Activated CD4-positive, alpha-beta T cell treated with anti-CD3 and anti-CD28 coated beads, Interleukin-2, amount 10 ng/mL, durations not matched to agents 24 days and 14 days (primary cell): Measurements from ENCODE around the gene CREG2. TPM values are rescaled to one million over a fixed set of nuclear protein-coding genes. Genes with fewer than 3 reads are reported as not detected.

Experiments used
- DNase-seq: peaks from one replicate; pipeline ENCODE4 v3.0.0; 2022
- H3K27ac Mint-ChIP-seq: one replicate; pipeline ENCODE4 v1.8.0; 2022; ENCODE audit warnings: mild to moderate bottlenecking, mixed read lengths
- H3K27me3 Mint-ChIP-seq: one replicate; pipeline ENCODE4 v1.8.0; 2022; ENCODE audit warnings: mixed read lengths
- H3K36me3 Mint-ChIP-seq: one replicate; pipeline ENCODE4 v1.8.0; 2022; ENCODE audit warnings: low read depth, mild to moderate bottlenecking, mixed read lengths
- H3K4me1 Mint-ChIP-seq: one replicate; pipeline ENCODE4 v1.8.0; 2021; ENCODE audit warnings: mixed read lengths
- H3K4me3 Mint-ChIP-seq: one replicate; pipeline ENCODE4 v1.8.0; 2022; ENCODE audit warnings: mild to moderate bottlenecking, moderate library complexity, mixed read lengths
- H3K9me3 Mint-ChIP-seq: one replicate; pipeline ENCODE4 v1.8.0; 2021; ENCODE audit warnings: mixed read lengths
- intact Hi-C: fragments of 100-400 bp; cut with micrococcal nuclease; formaldehyde crosslinking; loops from one replicate; pipeline ENCODE4 v1.15.1; 2023
- total RNA-seq: library from RNA; stranded (reverse); gene quantifications from 2 replicates; pipeline ENCODE4 v1.2.3, GENCODE V29; 2022

The CREG2 gene
- total RNA-seq, 1 donor from 2014 or later = not detected

GRCh38 chr2:101310834-101311695, 76.2 kb downstream of the CREG2 start:
- Mint-ChIP-seq H3K4me1 (peaks cover 49% of the 10 kb centered on the region), H3K27me3 (no peaks in the 10 kb centered on the region), H3K9me3 (no peaks in the 10 kb centered on the region), H3K36me3 (peaks cover 9% of the 10 kb centered on the region), H3K4me3 (peak overlapping the region; percentile 40), H3K27ac (peak overlapping the region; percentile 25)
- intact Hi-C loops = no loop called here
- no peak for DNase-seq

- peaks cover 52% of the 10 kb centered on the region for H3K4me1 Mint-ChIP-seq
These were observed 77.0 kb downstream of the CREG2 start for GRCh38 chr2:101310090-101310833.

GRCh38 chr2:101308432-101309210, 78.7 kb downstream of the CREG2 start, which contains the start of gene RNF149:
TSS of gene RNF149 (minus strand) at chr2:101308701. CDS start at chr2:101308588, 113 bp downstream.
- no peaks in the 10 kb centered on the region for H3K27me3 Mint-ChIP-seq
- intact Hi-C loops = loop anchor here (5.0 to 10.0 kb wide), 6 partner anchors 34 to 1059 kb away; partner anchors contain the start of genes MAP4K4, PDCL3, RFX8 and TBC1D8
- peak within 1 kb of the TSS; percentile 88 for H3K4me3 Mint-ChIP-seq
- H3K4me1 Mint-ChIP-seq = peaks cover 63% of the 10 kb centered on the region
- DNase-seq = peak; percentile 98
- peaks cover 28% of the 10 kb centered on the region for H3K36me3 Mint-ChIP-seq
- peak within 1 kb of the TSS; percentile 96 for H3K27ac Mint-ChIP-seq
- H3K9me3 Mint-ChIP-seq = no peaks in the 10 kb centered on the region

More at GRCh38 chr2:101310090-101310833, 77.0 kb downstream of the CREG2 start:
- intact Hi-C loops = no loop called here
- peak overlapping the region; percentile 88 for H3K4me3 Mint-ChIP-seq
- no peak for DNase-seq
- H3K27ac Mint-ChIP-seq = no peak overlapping the region
- no peaks in the 10 kb centered on the region for H3K27me3 Mint-ChIP-seq
- peaks cover 16% of the 10 kb centered on the region for H3K36me3 Mint-ChIP-seq
- H3K9me3 Mint-ChIP-seq = no peaks in the 10 kb centered on the region

GRCh38 chr2:101307950-101308431, 79.3 kb downstream of the CREG2 start:
- no peak for DNase-seq
- Mint-ChIP-seq H3K27ac (peak overlapping the region; percentile 96), H3K9me3 (no peaks in the 10 kb centered on the region), H3K4me3 (peak overlapping the region; percentile 88), H3K27me3 (no peaks in the 10 kb centered on the region), H3K4me1 (peaks cover 62% of the 10 kb centered on the region), H3K36me3 (peaks cover 28% of the 10 kb centered on the region)
- intact Hi-C loops = loop anchor here (1.0 to 10.0 kb wide), 9 partner anchors 20 to 1059 kb away; partner anchors contain the start of genes CNOT11, MAP4K4, PDCL3 and RFX8

- Mint-ChIP-seq H3K9me3 (no peaks in the 10 kb centered on the region), H3K4me3 (peak overlapping the region; percentile 88)
- DNase-seq = peak; percentile 69
These were observed 79.8 kb downstream of the CREG2 start for GRCh38 chr2:101307503-101307902.

GRCh38 chr2:101306410-101306809, 80.9 kb downstream of the CREG2 start:
- peak overlapping the region; percentile 88 for H3K4me3 Mint-ChIP-seq
- peak overlapping the region; percentile 96 for H3K27ac Mint-ChIP-seq
- peaks cover 37% of the 10 kb centered on the region for H3K36me3 Mint-ChIP-seq
- no peaks in the 10 kb centered on the region for H3K27me3 Mint-ChIP-seq
- intact Hi-C loops = loop anchor here (2.0 to 10.0 kb wide), 7 partner anchors 36 to 1061 kb away; partner anchors contain the start of genes MAP4K4, PDCL3, RFX8 and RPL31
- peaks cover 67% of the 10 kb centered on the region for H3K4me1 Mint-ChIP-seq
- H3K9me3 Mint-ChIP-seq = no peaks in the 10 kb centered on the region
- DNase-seq = peak; percentile 71

More at GRCh38 chr2:101307503-101307902, 79.8 kb downstream of the CREG2 start:
- H3K36me3 Mint-ChIP-seq = peaks cover 31% of the 10 kb centered on the region
- peaks cover 66% of the 10 kb centered on the region for H3K4me1 Mint-ChIP-seq
- intact Hi-C loops = loop anchor here (1.0 to 10.0 kb wide), 9 partner anchors 21 to 1060 kb away; partner anchors contain the start of genes CNOT11, MAP4K4, PDCL3 and RFX8
- peak overlapping the region; percentile 96 for H3K27ac Mint-ChIP-seq
- no peaks in the 10 kb centered on the region for H3K27me3 Mint-ChIP-seq

GRCh38 chr2:101305492-101306078, 81.7 kb downstream of the CREG2 start:
- intact Hi-C loops = loop anchor here (1.0 to 10.0 kb wide), 8 partner anchors 33 to 1062 kb away; partner anchors contain the start of genes MAP4K4, PDCL3, RFX8 and RPL31
- Mint-ChIP-seq H3K36me3 (peaks cover 37% of the 10 kb centered on the region), H3K27me3 (no peaks in the 10 kb centered on the region)

GRCh38 chr2:101305035-101305434, 82.3 kb downstream of the CREG2 start:
- Mint-ChIP-seq H3K36me3 (peaks cover 38% of the 10 kb centered on the region), H3K9me3 (no peaks in the 10 kb centered on the region), H3K4me1 (peaks cover 60% of the 10 kb centered on the region), H3K27me3 (no peaks in the 10 kb centered on the region), H3K27ac (peak overlapping the region; percentile 80), H3K4me3 (peak overlapping the region; percentile 88)
- DNase-seq = no peak
- intact Hi-C loops = loop anchor here (1.0 to 10.0 kb wide), 7 partner anchors 33 to 1062 kb away; partner anchors contain the start of genes MAP4K4, PDCL3, RFX8 and TBC1D8

More at GRCh38 chr2:101305492-101306078, 81.7 kb downstream of the CREG2 start:
- Mint-ChIP-seq H3K4me1 (peaks cover 64% of the 10 kb centered on the region), H3K27ac (peak overlapping the region; percentile 80), H3K4me3 (peak overlapping the region; percentile 88), H3K9me3 (no peaks in the 10 kb centered on the region)
- no peak for DNase-seq

- intact Hi-C loops = loop anchor here (10.0 kb wide), 1 partner anchor 171 kb away; the partner anchor contains the start of gene RFX8
- DNase-seq = no peak
- Mint-ChIP-seq H3K4me3 (no peak overlapping the region), H3K4me1 (peaks cover 62% of the 10 kb centered on the region), H3K27ac (no peak overlapping the region), H3K36me3 (peaks cover 47% of the 10 kb centered on the region), H3K9me3 (no peaks in the 10 kb centered on the region), H3K27me3 (no peaks in the 10 kb centered on the region)
These were observed 83.6 kb downstream of the CREG2 start for GRCh38 chr2:101303688-101304087.

GRCh38 chr2:101302016-101302415, 85.3 kb downstream of the CREG2 start:
- H3K27ac Mint-ChIP-seq = no peak overlapping the region
- DNase-seq = no peak
- H3K27me3 Mint-ChIP-seq = no peaks in the 10 kb centered on the region
- peaks cover 50% of the 10 kb centered on the region for H3K36me3 Mint-ChIP-seq
- H3K9me3 Mint-ChIP-seq = no peaks in the 10 kb centered on the region
- peaks cover 62% of the 10 kb centered on the region for H3K4me1 Mint-ChIP-seq
- intact Hi-C loops = loop anchor here (10.0 kb wide), 1 partner anchor 173 kb away; the partner anchor contains the start of gene RFX8
- H3K4me3 Mint-ChIP-seq = no peak overlapping the region

GRCh38 chr2:101300836-101301235, 86.5 kb downstream of the CREG2 start:
- Mint-ChIP-seq H3K9me3 (no peaks in the 10 kb centered on the region), H3K4me1 (peaks cover 60% of the 10 kb centered on the region), H3K27ac (no peak overlapping the region), H3K36me3 (peaks cover 48% of the 10 kb centered on the region), H3K4me3 (no peak overlapping the region), H3K27me3 (no peaks in the 10 kb centered on the region)
- DNase-seq = no peak
- intact Hi-C loops = loop anchor here (10.0 kb wide), 1 partner anchor 174 kb away; the partner anchor contains the start of gene RFX8

- Mint-ChIP-seq H3K27me3 (no peaks in the 10 kb centered on the region), H3K9me3 (no peaks in the 10 kb centered on the region), H3K27ac (no peak overlapping the region), H3K4me1 (peaks cover 54% of the 10 kb centered on the region), H3K36me3 (peaks cover 41% of the 10 kb centered on the region), H3K4me3 (peak overlapping the region; percentile 4)
- intact Hi-C loops = loop anchor here (10.0 kb wide), 1 partner anchor 175 kb away; the partner anchor contains the start of gene RFX8
- no peak for DNase-seq
These were observed 87.1 kb downstream of the CREG2 start for GRCh38 chr2:101300164-101300563.
